HepG2 (cell line): ENCODE results near the gene PRSS53. TPM values are rescaled to one million over a fixed set of nuclear protein-coding genes. Genes with fewer than 3 reads are reported as not detected.

Experiments
- ARNT2 ChIP-seq: sonication (generic); formaldehyde crosslinking; IDR thresholded peaks from 2 replicates; pipeline ENCODE4 v1.8.0; 2022; ENCODE audit warnings: mild to moderate bottlenecking, low read depth, missing genetic modification reagents, moderate library complexity
- ASH2L ChIP-seq: fragments of 300-600, 200-600 bp; sonication (generic); IDR thresholded peaks from 2 replicates; pipeline ENCODE4 v1.7.0; 2017; ENCODE audit warnings: low read depth, mild to moderate bottlenecking, moderate library complexity, mixed read lengths, low read length; ENCODE audit not compliant: insufficient read length
- ATM ChIP-seq: fragments of 450-650 bp; IDR thresholded peaks from 2 replicates; pipeline ENCODE4 v1.7.1; 2017; ENCODE audit warnings: mild to moderate bottlenecking, borderline replicate concordance
- DNMT1 ChIP-seq: sonication (generic); formaldehyde crosslinking; IDR thresholded peaks from 2 replicates; pipeline ENCODE4 v1.5.1; 2020; ENCODE audit warnings: mild to moderate bottlenecking, missing genetic modification reagents
- FOSL1 ChIP-seq: sonication (generic); formaldehyde crosslinking; IDR thresholded peaks from 2 replicates; pipeline ENCODE4 v1.9.0; 2021; ENCODE audit warnings: missing genetic modification reagents, borderline replicate concordance
- HNRNPUL1 ChIP-seq: fragments of 200-400 bp; formaldehyde crosslinking; IDR thresholded peaks from 2 replicates; pipeline ENCODE4 v1.6.1; 2017; ENCODE audit warnings: low read depth, mild to moderate bottlenecking, low read length, moderate library complexity
- ISL2 ChIP-seq: sonication (generic); formaldehyde crosslinking; IDR thresholded peaks from 2 replicates; pipeline ENCODE4 v1.5.0; 2020; ENCODE audit warnings: missing genetic modification reagents
- PTBP1 ChIP-seq: fragments of 200-400 bp; formaldehyde crosslinking; IDR thresholded peaks from 2 replicates; pipeline ENCODE4 v1.6.1; 2018; ENCODE audit warnings: low read length, low read depth; ENCODE audit not compliant: poor library complexity, severe bottlenecking
- SKI ChIP-seq: fragments of 450-650 bp; IDR thresholded peaks from one replicate; pipeline ENCODE4 v1.6.1; 2018; ENCODE audit warnings: mild to moderate bottlenecking; ENCODE audit not compliant: partially characterized antibody
- THAP11 ChIP-seq: IDR thresholded peaks from 2 replicates; pipeline ENCODE4 v1.6.1; 2016; ENCODE audit warnings: missing biosample characterization, missing genetic modification reagents
- ZBED4 ChIP-seq: sonication (generic); formaldehyde crosslinking; IDR thresholded peaks from 2 replicates; pipeline ENCODE4 v1.4.0; 2020; ENCODE audit warnings: missing genetic modification reagents, borderline replicate concordance
- ZMYM2 ChIP-seq: sonication (generic); formaldehyde crosslinking; IDR thresholded peaks from 2 replicates; pipeline ENCODE4 v1.8.0; 2022; ENCODE audit warnings: mild to moderate bottlenecking, missing genetic modification reagents
- ZMYM4 ChIP-seq: sonication (generic); formaldehyde crosslinking; IDR thresholded peaks from 2 replicates; pipeline ENCODE4 v1.8.1; 2023; ENCODE audit warnings: mild to moderate bottlenecking, missing genetic modification reagents
- ZNF17 ChIP-seq: sonication (generic); formaldehyde crosslinking; IDR thresholded peaks from 2 replicates; pipeline ENCODE4 v1.5.0; 2020; ENCODE audit warnings: mild to moderate bottlenecking, missing genetic modification reagents
- ZNF205 ChIP-seq: IDR thresholded peaks from 2 replicates; pipeline ENCODE4 v1.6.1; 2018; ENCODE audit warnings: missing biosample characterization, missing genetic modification reagents
- ZNF24 ChIP-seq: fragments of 450-650 bp; IDR thresholded peaks from 2 replicates; pipeline ENCODE4 v1.6.1; 2017; ENCODE audit warnings: antibody characterized with exemption, mild to moderate bottlenecking
- ZNF362 ChIP-seq: sonication (generic); formaldehyde crosslinking; IDR thresholded peaks from 2 replicates; pipeline ENCODE4 v1.4.0; 2020; ENCODE audit warnings: missing genetic modification reagents, mild to moderate bottlenecking, borderline replicate concordance
- ZNF530 ChIP-seq: sonication (generic); formaldehyde crosslinking; IDR thresholded peaks from 2 replicates; pipeline ENCODE4 v1.5.0; 2020; ENCODE audit warnings: low read depth, mild to moderate bottlenecking, missing genetic modification reagents
- ZNF558 ChIP-seq: sonication (generic); formaldehyde crosslinking; IDR thresholded peaks from 2 replicates; pipeline ENCODE4 v1.9.0; 2022; ENCODE audit warnings: mild to moderate bottlenecking, missing genetic modification reagents, borderline replicate concordance
- ZNF652 ChIP-seq: IDR thresholded peaks from 2 replicates; pipeline ENCODE4 v1.6.1; 2016; ENCODE audit warnings: low read depth, borderline replicate concordance
- ZNF670 ChIP-seq: sonication (generic); formaldehyde crosslinking; IDR thresholded peaks from 2 replicates; pipeline ENCODE4 v1.8.0; 2022; ENCODE audit warnings: mild to moderate bottlenecking, missing genetic modification reagents, borderline replicate concordance
- ZNF800 ChIP-seq: sonication (generic); formaldehyde crosslinking; IDR thresholded peaks from 2 replicates; pipeline ENCODE4 v1.4.0; 2020; ENCODE audit warnings: missing genetic modification reagents
- ZSCAN20 ChIP-seq: sonication (generic); formaldehyde crosslinking; IDR thresholded peaks from 2 replicates; pipeline ENCODE4 v1.4.0; 2020; ENCODE audit warnings: missing genetic modification reagents, mild to moderate bottlenecking, borderline replicate concordance
- polyA plus RNA-seq, 8 experiments: library from polyadenylated mRNA; depleted of rRNA in 3 of 8; stranded (reverse) in 7 of 8; unstranded in 1 of 8; fragments of >200 nt; fragmentation: Illumina TruSeq in 4 of 8; extraction: Trizol in 4 of 8; gene quantifications; 2 replicates each; pipeline versions ENCODE4 v1.2.1 to v1.2.3, GENCODE V29; 2011 to 2016; ENCODE audit warnings: low read depth in 4 of 8, missing spikeins in 1 of 8, mixed read lengths in 1 of 8; ENCODE audit not compliant: insufficient read depth in 1 of 8
- total RNA-seq, 5 experiments: library from RNA; depleted of rRNA; stranded (reverse); fragments of >200 nt; fragmentation: Illumina TruSeq; extraction: Trizol; gene quantifications; 2 replicates each; pipeline ENCODE4 v1.2.3, GENCODE V29; 2016; ENCODE audit warnings: low read depth in 1 of 5

The PRSS53 gene
- total and polyA plus RNA-seq, 2 of the 13 experiments (the other 11 are each of a cell fraction or from before 2014, with no cell fraction given) = 2.2 to 7.4 TPM

DNA sequence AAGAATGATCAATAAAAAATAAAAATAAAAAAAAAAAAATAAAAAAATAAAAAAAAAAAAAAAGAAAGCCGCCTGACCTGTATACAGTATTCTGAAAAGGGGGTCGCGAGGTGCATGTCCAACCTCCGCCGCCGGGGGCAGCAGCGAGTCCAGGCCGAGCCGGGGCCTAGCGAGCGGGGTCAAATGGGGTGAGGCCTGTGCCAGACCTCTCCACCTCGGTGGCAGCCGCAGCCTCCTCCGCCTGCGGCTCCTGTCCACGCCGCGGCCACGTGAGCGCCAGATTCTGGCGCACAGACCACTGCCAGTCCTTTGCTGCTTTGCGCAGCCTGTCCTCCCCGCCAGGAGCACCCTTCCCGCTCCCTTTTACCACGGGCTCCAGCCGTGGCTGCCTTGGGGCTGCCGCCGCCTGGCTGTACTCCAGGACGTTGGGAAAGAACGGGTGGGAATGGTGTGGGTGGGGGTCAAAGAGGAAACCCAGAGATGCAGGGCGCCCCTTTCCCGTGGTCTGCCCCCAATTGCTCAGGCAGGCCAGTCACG is 17.0 kb upstream of the PRSS53 start (continued):
- TF ChIP-seq ZBED4 (peak; percentile 81), ZMYM2 (CRISPR knock-in tag) (0 out of 2 replicates have a peak, but pooled peaks have one; percentile 49), SKI (peak; percentile 97), ZMYM4 (CRISPR knock-in tag) (peak; percentile 87), PTBP1 (peak; percentile 81), ZNF800 (CRISPR knock-in tag) (peak; percentile 93), ZSCAN20 (peak; percentile 94), ZNF558 (peak; percentile 98), ARNT2 (CRISPR knock-in tag) (peak; percentile 99), ATM (no peak), THAP11 (CRISPR knock-in tag) (peak; percentile 94), ZNF670 (CRISPR knock-in tag) (peak; percentile 95), ZNF24 (0 out of 2 replicates have a peak, but pooled peaks have one; percentile 31), FOSL1 (CRISPR knock-in tag) (peak; percentile 28; the same call in 1 of the 2 replicates), ZNF362 (peak; percentile 73; the same call in 1 of the 2 replicates), ZNF17 (CRISPR knock-in tag) (no peak), ZNF530 (0 out of 2 replicates have a peak, but pooled peaks have one; percentile 82), ZNF205 (CRISPR knock-in tag) (peak; percentile 96), ASH2L (peak; percentile 50), ISL2 (CRISPR knock-in tag) (peak; percentile 91), HNRNPUL1 (no peak), DNMT1 (CRISPR knock-in tag) (peak; percentile 95; the same call in 1 of the 2 replicates), ZNF652 (CRISPR knock-in tag) (peak; percentile 71; the same call in 1 of the 2 replicates)
